ENCODE results near the gene RIMS4.
"Not testable (repeated sequence)": the region's sequence is repeated elsewhere in the genome, so short reads cannot be mapped to it uniquely, and the experiment has no call there.

The RIMS4 gene

DNA sequence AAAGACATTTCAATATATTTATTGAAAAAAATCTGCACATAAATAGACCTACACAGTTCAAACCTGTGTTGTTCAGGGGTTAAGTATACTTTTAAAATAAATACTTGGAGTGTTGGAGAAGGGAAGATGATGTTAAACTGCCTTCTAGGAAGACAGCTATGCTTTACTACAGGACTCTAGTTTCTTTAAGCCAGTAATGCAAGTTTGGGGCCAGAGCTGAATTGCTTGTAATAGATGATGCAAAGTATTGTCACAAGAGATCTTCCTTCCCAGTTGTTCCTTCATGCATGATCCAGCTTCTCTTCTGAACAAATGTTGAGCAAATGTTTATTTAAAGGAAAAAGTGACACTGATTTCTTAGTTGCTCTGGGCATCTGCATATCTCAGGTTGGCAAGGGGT, 20.2 kb upstream of the RIMS4 start:
- DNase-seq: no peak

DNA sequence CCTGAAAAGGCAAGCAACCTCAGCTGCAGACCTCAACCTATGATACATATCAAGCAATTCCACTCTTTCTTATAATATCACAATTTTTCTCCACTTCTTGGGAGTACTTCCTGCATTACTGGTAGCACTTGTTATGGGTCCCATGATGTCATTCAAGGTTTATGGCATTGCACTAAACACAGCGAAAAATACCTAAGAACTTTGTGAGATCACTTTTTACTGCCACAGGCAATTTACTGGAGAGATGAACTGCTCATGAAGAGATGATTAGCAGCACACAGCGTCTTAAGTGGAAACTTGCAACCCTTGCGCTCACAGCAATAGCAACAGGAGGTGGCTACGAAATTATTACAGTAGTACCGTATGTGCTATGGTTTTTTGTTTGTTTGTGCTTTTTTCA, 19.3 kb upstream of the RIMS4 start:
- DNase-seq: no peak

DNA sequence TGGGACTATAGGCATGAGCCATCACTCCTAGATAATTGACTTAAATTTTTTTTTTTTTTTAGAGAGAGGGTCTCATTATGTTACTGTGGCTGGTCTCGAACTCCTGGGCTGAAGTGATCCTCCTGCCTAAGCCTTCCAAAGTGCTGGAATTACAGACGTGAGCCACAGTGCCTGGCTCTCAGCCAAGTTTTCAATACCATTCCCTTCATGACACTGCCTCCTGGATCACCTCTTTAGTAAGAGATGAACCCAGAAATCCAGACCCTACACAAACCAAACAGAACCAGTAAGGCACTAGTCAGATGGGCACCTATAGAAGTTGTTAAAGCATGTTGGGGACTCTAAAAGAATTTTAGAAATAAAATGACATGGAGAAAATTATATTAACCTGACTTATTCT, 18.3 kb upstream of the RIMS4 start:
- no peak for DNase-seq

DNA sequence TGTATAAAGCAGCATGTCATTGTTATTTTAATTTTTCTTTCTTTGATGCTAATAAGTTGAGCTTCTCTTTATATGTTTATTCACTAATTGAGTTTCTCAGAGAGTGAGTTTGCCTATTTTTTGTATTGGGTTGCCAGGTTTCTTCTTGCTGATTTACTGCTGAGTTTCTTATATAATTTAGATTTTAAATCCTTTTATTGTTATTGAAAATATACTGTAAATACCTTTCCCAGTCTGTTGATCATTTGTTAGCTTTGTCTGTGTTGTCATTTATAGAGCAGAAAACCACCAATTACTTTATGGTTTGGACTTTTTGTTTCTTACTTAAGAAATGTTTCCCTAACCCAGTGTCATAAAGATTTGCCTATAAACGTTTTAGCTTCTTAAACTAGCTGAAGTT, 17.1 kb upstream of the RIMS4 start:
- no peak for DNase-seq

DNA sequence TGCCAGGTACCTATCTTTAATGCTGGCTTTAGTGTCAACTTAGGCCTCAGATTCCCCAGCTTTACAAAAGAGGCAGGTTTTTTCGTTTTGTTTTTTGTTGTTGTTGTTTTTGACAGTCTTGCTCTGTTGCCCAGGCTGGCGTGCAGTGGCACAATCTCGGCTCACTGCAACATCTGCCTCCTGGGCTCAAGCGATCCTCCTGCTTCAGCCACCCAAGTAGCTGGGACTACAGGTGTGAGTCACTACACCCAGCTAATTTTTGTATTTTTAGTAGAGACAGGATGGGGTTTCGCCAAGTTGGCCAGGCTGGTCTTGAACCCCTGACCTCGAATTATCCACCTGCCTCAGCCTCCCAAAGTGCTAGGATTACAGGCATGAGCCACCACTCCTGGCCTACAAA, 11.2 kb upstream of the RIMS4 start:
- not testable (repeated sequence) for DNase-seq

DNA sequence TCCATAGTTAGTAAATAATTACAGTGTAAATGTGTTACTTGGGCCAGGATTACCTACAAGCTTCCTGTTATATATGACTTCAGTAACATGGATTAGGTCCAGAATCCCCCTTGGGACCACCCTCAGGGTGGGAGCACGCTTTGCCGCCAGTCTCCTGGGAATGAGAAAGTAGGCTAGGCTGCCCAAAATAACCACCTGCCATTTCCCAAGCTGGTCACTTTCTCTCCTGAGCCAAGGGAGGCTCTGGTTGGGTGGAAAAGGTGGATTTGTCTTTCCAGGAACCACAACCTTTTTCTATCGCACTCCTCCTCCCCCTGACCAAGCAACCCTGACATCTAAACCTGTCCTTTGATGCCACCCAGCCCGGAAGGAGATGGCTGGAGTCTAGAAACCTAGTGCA, 9.6 kb upstream of the RIMS4 start:
- no peak for DNase-seq

DNA sequence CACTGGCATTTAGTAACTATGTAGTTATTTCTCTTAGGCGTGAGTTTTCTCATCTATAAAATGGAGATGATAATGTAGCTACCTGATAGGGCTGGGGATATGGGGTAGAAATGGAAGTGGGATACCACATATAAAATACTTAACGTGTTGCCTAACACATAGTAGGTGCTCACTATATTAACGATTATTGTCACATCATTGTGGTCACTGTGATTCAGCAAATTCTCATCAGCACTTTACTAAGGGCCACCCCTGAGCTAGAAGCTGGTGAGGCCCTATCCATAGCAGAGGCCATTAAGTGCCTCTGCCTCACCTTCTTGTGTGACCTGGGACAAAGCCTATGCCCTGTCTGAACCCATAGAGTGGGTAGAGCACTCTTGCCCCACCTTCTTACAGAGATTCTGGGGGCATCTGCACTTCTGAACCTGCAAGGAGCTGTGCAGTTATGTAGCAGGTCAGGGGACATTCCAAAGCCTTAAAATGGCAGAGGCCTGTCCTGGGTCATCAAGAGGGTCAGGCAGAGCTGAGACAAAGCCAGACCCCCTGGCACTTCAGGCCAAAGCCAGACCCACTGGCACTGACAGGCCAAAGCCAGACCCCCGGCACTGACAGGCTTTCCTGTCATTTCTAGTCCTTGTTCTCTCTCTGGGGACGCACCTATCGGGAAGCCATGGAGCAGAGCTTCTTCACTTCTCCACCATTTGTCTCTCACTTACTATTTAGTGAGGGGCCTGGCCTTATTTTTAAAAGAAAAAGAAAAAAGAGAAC, 7.0 kb upstream of the RIMS4 start:
- DNase-seq: no peak

DNA sequence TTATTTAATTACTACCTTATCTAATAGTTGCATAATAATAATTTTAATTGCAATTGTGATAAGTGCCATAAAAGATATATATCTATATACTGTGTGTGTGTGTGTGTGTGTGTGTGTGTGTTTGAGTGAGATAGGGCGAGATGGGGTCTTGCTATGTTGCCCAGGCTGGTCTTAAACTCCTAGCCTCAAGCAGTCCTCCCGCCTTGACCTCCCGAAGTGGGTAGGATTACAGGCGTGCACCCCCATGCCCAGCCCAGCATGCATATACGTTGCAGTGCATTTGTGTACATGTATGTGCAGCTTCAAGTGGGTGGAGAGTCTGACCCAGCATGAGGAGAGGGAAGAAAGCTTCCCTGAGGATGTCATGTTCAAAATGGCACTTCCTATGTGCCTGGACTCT, 4.6 kb upstream of the RIMS4 start:
- no peak for DNase-seq

DNA sequence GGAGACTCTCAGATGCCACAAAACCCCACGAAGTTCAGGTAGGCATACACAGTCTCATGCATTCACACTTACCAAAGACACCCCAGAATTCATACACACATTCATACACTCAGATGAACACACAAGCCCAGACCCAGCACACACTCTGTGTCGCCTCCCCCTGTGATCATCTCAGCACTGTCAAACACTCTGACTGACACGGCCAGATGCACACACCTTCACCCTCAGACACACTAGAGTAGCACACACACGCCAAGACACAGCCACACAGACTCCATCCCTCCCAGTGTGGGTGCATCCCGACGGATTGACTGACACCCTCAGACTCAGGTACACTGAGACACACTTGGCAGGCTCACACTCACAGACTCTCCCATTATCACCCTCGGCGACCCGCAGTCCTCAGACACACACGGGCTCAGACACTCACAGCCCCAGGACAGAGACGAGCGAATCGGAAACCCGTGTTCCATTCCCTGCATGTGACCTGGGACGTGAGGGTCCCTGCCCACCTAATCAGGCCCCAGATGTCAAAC, 872 bp upstream of the RIMS4 start:
- no peak for DNase-seq

DNA sequence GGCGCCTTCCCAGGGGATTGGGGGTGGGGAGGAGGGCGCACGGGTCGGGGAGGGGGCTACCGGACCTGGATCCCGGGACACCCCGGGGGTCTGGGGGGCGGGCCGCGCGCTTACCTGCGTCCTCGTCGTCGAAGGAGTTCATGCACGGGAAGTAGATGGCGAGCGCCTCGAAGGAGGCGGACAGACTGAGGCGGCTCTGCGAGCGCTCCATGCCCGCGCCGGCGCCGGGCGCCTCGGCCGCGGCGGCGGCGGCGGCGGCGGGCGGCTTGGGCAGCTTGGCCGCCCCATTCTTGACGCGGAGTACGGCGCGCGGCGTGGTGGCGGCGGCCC, 320 bp downstream of the RIMS4 start:
- no peak for DNase-seq

DNA sequence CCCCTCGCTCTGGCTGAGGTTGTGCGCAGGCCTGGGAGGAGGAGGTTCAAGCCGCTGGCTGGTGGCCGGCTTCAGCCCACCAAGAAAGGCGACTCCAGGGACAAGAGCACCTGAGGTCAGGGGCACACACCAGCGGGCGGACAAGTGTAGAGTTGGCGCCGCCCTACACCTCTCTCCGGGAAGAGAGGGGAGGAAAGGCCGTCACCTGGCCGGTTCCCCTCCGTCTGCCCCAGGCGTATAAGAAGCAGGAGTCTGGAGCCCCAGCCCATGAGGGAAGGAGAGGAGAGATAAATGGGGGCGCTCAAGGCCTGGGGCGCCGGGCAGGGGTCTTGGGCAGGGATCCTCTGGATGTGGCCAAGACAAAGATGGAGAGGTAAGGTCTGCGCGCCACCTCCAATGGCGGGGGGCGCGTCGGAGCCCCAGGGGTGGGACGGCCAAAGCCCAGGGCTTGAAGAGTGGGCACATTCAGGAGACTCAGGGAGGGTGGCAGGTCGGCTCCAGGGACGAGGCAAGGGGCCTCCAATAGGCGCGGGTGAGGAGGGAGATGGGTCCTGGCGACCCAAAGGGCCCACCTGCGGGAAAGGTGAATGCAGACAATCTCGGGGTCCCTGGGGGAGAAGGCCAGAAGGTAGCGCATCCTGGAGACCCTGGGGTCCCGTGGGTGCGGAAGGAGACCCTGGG, 826 bp downstream of the RIMS4 start:
- DNase-seq: no peak

DNA sequence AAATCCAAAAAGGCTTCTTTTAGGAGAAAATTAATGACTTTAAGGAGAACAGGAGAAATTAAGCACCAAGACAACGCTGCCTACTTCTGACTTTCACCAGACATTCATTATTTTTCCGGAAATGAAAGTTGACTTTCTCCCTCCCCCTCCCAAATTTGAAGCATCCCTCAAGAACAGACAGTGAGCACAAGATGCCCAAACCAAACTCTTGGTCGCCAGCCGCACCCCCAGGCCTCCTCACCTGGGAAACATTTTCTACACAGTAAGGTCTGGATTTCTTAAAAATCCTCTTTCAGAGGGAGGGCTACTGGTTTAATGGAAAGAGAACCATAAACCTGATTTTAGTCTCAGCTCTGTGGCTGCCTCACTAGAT, 2.7 kb downstream of the RIMS4 start:
- DNase-seq: no peak

DNA sequence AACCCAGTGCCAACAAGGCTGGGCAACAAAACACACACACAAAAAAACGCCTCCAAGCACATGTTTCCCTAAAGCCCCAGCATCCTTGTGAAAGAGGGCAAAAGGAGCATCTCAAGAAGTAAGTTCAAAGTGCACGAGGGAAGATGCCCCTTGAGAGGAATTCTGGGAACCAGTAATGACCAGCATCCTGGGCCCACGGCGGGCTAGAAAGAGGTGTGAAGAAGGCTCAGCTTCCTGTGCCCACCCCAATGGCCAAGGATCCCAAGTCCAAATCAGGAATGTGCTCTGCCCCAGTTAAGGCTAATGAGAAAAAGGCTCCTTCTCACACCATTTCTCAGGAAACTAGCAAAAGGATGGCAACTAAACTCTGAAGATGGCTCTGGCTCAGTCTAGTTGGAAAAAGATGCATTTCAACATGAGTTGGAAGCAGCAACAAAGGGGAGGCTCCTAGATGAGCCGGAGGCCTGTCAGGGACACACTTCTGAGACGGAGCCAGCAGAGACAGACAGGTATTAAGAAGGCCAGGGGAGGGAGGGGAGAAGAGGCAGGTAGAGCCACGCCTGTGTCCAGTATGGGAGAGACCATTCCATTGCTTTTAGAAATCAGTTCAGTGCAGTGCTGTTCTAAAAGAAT, 3.2 kb downstream of the RIMS4 start:
- DNase-seq: no peak

DNA sequence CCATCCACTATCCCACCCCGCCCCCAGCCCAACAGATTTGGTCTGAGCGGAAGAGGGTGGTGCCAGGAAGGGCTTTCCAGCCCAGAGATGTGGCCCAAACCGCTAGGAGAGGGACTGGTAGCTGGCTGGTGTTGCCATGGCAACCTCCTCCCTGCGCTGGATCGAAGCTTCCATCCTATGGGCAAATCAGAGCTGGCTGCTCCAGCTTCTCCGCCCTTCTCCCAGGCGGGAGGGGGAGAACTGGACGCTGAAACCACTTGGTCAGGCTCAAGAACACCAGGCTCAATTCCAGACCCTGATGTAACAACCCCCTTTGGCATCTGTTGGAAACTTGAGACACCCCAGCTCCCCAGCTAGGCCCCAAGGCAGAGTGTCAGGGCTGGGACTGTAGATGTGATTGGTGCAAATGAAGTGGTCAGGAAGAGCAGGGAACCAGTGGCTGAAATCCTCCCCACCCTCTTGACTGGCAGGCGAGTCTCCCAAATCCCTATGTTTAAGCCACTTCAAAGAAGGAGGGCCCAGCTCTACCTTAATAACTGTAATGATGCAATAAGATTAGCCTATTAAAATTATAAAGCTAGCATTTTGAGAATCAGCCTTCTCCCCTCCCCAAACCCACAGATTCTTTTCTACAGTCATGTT, 4.2 kb downstream of the RIMS4 start:
- DNase-seq: peak; percentile 27

DNA sequence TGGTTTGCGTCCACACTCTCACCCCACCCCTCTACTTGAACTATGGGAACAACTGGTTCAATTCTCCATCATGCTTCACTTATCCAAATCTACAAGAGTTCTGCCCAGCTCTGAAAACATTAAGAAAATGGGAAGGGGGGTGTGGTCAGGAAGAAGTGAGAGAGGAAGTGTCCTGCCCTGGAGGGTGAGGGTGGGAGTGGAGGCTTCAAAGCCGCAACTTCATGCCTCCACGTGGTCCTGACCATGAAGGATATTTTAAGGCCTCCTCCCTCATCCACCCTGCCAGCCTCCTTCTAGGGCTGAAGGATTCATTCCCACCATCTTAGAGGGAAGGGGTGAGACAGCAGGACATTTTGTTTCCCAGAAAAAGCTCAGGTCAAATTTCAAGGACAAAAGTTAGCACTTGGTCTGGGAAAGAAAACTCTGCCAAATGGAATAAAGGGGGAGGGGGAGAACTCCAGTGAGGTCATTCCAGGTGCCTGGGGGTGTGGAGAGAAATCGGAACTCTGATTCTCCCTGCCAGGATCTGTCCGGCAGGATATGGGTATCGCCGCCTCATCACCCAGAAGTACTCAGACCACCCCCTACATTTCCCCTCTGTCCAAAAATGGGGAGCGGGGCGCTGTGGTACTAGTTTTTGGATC, 4.9 kb downstream of the RIMS4 start:
- DNase-seq: no peak

DNA sequence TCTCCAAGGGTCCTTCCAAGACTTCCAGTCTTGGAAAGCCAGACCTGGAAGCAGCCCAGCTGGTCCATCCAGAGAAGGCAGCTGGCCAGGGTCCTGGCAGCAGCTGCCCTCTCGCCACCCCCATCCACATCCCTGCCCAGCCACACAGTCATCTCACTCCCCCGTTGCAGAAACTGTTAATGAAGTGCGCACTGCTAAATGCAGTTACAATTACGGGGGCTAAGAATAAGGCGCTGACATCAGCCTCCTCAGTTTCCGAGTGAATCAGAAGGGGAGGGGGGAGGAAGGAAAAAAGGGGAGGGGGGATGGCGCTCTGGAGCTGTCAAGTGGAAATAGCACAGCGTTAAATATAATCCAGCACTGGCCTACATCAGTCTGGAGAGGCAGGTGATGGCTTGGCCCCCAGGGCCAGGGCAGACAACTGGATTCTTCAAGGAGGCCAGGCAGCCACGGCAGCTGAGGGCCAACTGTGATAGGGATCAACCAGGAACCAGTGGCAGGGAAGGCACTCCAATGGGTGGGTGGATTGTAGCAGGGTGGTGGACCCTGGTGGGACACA, 6.9 kb downstream of the RIMS4 start:
- no peak for DNase-seq

DNA sequence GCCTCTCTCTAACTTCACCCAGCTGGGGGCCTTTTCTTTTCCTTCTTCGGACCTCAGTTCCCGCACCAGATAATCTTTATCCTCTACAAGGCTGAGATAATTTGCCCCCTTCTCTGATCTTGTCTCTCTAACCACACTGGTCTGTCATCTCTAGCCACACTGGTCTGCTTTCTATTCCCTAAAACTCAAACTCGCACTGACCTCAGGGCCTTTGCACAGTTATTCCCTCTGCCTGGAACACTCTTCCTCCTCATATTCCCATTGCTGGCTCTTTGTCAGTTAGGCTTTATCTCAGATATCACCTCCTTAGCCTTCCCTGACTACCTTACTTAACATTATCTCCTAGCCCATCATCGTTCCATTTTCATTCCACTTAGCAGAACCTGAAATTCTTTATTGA, 7.6 kb downstream of the RIMS4 start:
- DNase-seq: no peak

DNA sequence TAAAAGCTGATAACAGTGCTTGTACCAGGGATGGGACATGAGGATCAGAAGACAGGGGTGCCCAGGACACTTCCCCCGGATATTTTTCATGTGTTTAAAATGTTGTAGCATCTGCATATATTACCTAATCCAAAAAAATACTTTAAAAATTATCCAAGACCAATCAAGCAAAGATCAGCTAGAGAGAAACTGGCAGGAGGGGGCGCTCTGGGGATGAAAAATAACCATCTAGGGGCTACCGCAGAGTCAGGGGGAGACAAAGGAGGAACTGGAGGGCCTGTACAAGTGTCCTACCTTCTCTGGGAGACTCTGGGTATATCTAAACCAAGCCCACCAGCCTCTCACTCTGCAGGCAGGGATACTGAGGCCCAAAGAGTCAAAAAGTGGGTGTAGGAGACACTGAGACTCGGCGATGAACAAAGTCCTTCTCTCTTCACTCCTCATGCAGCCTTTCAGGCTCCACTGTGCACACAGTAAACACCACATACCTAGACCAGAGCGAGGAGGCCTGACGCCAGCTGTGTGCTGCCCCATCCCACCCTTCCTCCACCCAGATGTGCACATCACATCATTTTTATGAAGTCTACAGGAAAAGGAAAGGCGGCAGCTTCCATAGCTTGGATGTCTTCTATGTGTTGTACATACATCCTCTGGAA, 9.8 kb downstream of the RIMS4 start:
- no peak for DNase-seq

DNA sequence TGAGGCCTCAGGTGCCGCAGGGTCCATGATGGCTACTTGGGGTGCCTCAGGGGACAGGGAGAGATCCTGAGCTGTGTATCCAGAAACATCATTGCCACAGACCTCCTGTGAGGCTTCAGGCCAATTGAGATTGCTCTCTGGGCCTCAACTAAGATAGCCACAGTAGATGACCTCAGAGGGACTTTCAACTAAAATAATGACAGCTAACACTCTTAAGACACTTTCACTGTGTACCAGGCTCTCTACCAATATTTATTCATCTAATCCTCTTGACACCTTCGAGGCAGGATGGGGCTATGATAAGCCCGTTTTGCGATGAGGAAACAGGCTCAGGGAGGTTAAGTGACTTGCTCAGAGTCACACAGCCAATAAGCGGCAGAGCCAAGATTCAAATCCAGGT, 10.7 kb downstream of the RIMS4 start:
- no peak for DNase-seq

DNA sequence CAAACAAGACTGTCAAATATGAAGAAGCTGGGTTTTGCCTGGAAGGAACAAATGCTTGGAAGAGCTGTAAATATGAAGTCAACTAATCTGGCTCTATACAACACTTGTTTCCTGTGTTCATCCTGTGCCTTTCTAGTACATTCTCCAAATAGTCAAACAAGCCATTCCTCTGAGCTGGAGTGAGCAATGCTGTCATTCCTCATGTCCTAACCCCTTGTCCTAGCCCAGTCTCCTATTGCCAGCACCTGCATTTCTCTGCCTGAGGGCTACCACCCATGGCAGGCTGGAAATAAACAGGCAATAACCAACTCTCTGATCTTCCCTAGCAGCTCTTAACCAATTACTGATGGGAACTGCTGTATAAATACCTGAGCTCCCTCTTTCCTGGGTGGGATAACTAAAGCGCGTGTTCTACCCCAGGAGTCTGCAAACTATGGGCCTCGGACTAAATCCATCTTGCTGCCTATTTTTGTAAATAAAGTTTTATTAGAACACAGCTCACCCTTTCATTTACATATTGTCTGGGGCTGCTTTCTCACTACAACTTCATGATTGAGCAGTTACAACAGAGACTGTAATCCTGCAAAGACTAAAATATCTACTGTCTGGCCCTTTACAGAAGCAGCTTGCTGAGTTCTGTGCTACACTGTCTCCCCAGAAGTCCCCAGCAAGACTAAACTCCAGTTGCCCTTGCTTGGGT, 13.4 kb downstream of the RIMS4 start:
- DNase-seq: no peak

DNA sequence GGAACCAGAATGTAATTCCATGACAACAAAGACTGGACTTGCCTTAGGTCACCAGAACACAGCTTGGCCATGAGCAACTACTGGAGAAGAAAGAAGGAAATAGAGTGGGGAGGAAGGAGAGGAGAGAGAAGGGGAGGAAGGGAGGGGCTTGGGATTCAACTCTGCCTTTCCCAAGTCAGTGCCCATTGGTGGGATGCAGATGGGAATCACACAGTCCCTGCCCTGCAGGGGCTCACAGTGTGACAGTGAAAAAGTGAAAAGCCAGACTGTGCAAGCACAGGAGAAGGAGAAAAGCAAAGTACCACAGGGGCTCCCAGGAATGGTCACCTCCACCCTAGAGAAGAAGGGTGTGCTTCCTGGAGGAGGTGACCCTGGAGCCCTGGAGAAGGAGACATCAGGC, 14.0 kb downstream of the RIMS4 start:
- DNase-seq: no peak
